Measurements from ENCODE around the gene KRT72.

The KRT72 gene

DNA sequence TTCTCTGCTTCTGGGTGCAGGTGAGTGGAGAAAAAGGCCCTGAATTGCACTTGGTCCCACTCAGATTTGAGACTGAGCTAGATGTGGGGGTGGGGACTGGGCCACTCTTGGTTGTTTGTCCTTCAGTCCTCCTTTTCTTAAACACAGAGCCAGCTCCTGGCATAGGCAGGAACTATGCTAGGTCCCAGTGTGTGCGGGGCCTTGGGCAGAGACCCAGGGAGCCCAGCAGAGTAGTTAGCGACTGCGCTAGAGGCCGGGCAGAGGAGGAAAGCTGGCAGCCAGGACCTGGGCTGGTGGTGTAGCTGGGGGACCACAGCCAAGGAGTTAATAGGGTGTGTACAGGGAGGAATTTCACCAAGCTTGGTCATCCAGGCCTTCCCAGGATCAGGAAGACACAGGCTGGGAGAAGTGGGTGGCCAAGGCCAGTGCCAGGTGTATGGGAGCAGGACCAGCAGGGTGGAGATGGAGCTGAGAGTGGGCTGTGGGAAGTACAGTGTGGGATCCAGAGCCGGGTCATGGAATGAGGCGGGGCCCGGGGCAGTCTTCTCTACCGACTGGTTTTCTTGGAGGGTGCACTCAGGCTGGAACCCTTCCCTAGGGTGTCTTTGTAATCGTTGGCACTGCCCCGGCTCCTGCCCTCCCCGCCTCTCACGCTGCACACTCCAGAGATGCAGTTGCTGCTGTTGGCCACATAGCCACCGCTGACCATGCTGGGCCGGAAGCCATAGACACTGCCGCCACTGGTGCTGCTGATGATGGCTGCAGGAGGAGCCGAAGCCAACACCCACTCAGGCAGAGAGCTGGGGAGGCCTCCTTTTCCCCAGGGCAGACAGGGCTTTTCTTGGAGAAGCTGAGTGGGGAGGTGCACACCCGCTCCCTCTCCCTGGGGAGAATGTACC, 57.0 kb downstream of the KRT72 start:
- TF ChIP-seq, protein P1, sequence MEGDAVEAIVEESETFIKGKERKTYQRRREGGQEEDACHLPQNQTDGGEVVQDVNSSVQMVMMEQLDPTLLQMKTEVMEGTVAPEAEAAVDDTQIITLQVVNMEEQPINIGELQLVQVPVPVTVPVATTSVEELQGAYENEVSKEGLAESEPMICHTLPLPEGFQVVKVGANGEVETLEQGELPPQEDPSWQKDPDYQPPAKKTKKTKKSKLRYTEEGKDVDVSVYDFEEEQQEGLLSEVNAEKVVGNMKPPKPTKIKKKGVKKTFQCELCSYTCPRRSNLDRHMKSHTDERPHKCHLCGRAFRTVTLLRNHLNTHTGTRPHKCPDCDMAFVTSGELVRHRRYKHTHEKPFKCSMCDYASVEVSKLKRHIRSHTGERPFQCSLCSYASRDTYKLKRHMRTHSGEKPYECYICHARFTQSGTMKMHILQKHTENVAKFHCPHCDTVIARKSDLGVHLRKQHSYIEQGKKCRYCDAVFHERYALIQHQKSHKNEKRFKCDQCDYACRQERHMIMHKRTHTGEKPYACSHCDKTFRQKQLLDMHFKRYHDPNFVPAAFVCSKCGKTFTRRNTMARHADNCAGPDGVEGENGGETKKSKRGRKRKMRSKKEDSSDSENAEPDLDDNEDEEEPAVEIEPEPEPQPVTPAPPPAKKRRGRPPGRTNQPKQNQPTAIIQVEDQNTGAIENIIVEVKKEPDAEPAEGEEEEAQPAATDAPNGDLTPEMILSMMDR (IDR thresholded peaks at IDR 0.05; ENCODE audit: borderline replicate concordance, insufficient read depth, low read depth, low read length), result no peak

DNA sequence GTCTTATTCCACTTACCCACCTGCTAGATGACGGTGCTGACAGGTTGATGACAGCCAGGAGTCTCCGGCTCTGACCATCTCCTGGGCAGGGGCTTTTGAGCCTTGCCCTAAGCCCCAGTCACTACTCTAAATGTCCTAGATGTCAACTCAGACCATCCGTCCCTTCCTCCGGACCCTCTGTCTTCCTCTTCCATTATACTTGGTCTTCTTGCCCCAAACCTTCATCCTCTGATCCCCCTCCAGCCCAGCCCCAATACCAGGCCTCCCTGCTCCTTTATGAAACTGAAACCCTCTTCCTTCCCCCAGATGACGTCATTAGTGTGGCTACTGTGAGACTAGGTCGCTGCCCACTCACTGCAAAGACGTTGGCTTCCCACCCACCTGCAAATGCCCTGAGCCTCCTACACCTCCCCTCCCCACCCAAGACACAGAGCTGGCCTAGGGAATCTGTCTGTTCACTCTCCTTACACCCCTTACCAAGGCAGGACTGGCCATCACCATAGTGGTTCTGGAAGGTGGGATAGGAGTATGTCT, 58.4 kb downstream of the KRT72 start:
- TF ChIP-seq, protein P1 (IDR thresholded peaks at IDR 0.05; ENCODE audit: borderline replicate concordance, insufficient read depth, low read depth, low read length), result no peak
- no peak overlapping the region for H3K4me3 ChIP-seq (ENCODE audit: low read depth, low read length)

More for the DNA sequence above, 57.0 kb downstream of the KRT72 start:
- H3K4me3 ChIP-seq (ENCODE audit: low read depth, low read length), result no peak overlapping the region

DNA sequence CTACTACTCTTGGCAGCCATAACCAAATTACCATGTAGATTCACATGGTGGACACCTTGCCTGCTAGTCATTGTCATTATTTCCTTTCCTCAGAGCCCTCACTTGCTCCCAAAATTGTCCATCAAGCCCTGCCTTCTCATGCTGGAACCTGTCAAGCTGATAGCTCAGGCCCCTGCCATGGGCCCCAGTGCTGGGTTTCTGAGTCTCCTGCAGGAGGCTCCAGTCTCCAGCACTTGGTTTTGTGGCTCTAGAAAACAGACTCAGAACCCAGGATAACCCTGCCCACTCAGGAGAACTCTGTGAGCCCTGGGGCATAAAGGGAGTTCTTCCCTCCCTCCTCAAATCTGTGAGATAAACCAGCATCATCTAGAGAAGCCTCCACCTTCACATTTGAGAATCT, 59.1 kb downstream of the KRT72 start:
- no peak overlapping the region for H3K4me3 ChIP-seq (ENCODE audit: low read depth, low read length)
- TF ChIP-seq, protein P1 (IDR thresholded peaks at IDR 0.05; ENCODE audit: borderline replicate concordance, insufficient read depth, low read depth, low read length), result no peak

DNA sequence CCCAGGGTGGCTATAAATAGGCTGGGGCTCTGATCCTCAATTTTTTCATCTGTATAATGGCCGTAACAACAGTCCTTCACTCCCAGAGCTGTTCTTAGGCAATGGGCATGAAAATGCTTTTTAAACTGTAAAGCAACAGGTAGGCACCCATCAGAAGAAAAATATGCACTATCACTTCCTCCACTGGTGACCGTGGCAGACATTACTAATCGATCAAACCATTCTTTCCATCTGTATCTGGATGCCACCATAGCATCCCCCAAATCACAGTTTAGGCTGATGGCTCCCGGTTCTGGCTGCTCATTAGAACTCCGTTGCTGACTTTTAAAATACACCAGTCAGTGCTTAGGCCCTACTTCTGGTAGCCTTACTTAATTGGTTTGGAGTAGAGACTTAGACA, 59.6 kb downstream of the KRT72 start:
- H3K4me3 ChIP-seq (ENCODE audit: low read depth, low read length), result no peak overlapping the region

DNA sequence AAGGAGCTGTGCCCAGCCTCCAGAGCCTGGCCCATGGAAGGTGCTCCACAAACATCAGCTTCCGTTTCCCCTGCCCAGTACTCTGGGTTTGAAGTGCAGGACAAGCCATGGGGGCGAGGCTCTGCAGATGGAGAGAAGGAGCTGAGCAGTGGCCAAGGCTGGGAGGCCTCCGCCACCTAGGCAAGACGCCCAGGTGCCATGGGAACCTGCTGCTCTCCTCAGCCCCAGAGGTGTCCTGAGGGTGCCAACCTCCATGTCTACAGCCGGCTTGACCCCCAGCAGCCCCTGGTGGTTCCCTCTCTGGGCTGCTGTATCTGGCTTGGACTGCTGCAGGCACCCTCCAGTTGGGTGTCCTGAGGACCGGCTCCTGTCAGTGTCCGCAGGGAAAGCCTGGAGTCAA, 60.7 kb downstream of the KRT72 start:
- TF ChIP-seq, protein P1 (IDR thresholded peaks at IDR 0.05; ENCODE audit: borderline replicate concordance, insufficient read depth, low read depth, low read length), result no peak
- no peak overlapping the region for H3K4me3 ChIP-seq (ENCODE audit: low read depth, low read length)

More for the DNA sequence above, 59.6 kb downstream of the KRT72 start:
- TF ChIP-seq, protein P1 (IDR thresholded peaks at IDR 0.05; ENCODE audit: borderline replicate concordance, insufficient read depth, low read depth, low read length), result no peak

DNA sequence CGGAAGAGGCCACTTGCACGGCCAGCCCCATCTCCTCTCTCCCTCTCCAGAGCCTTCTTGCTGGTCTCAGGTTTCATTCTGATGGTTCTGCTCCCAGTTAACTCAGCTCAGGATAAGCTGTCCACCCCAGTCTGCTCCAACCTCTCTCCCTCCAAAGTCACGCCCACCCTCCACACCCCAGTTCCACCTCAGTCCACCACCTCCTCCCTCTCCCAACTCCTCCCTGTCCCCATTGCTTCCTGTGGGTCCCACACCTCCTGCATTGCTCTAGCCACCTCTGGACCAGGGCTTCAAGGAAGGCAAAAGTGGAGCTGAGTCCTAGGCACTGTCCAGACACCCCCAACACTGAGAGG, 61.5 kb downstream of the KRT72 start:
- TF ChIP-seq, protein P1 (IDR thresholded peaks at IDR 0.05; ENCODE audit: borderline replicate concordance, insufficient read depth, low read depth, low read length), result no peak
- no peak overlapping the region for H3K4me3 ChIP-seq (ENCODE audit: low read depth, low read length)

Measured in GM12875 (cell line).